H9 (cell line): ENCODE data around the gene STXBP1. TPM values are rescaled to one million over a fixed set of nuclear protein-coding genes. Genes with fewer than 3 reads are reported as not detected.

ENCODE experiments used
- DNase-seq: peaks from one replicate; pipeline ENCODE4 v3.0.0-alpha.2; 2017
- H2AFZ ChIP-seq: one replicate; pipeline ENCODE4 v1.6.1; 2013; ENCODE audit warnings: mild to moderate bottlenecking, low read length, control low read depth, moderate library complexity
- H2AK5ac ChIP-seq: 2 replicates; pipeline ENCODE4 v1.6.1; 2013; ENCODE audit warnings: low read length, control low read depth, mixed read lengths; ENCODE audit not compliant: insufficient read length
- H2BK120ac ChIP-seq: one replicate; pipeline ENCODE4 v1.6.1; 2013; ENCODE audit warnings: low read depth, mild to moderate bottlenecking, low read length, control low read depth, inconsistent platforms; ENCODE audit not compliant: poor library complexity, severe bottlenecking
- H2BK12ac ChIP-seq: 2 replicates; pipeline ENCODE4 v1.6.1; 2013; ENCODE audit warnings: low read length, control low read depth, mixed read lengths, low read depth; ENCODE audit not compliant: insufficient read length
- H2BK15ac ChIP-seq: 2 replicates; pipeline ENCODE4 v1.6.1; 2013; ENCODE audit warnings: low read depth, low read length, control low read depth
- H2BK20ac ChIP-seq: one replicate; pipeline ENCODE4 v1.6.1; 2013; ENCODE audit warnings: low read depth, mild to moderate bottlenecking, low read length, control low read depth, inconsistent platforms; ENCODE audit not compliant: poor library complexity, severe bottlenecking
- H2BK5ac ChIP-seq: 2 replicates; pipeline ENCODE4 v1.6.1; 2013; ENCODE audit warnings: low read length, control low read depth, mixed read lengths; ENCODE audit not compliant: insufficient read length
- H3K14ac ChIP-seq: 2 replicates; pipeline ENCODE4 v1.6.1; 2013; ENCODE audit warnings: low read length, control low read depth; ENCODE audit not compliant: insufficient read depth
- H3K18ac ChIP-seq: 2 replicates; pipeline ENCODE4 v1.6.1; 2013; ENCODE audit warnings: low read depth, mild to moderate bottlenecking, mixed read lengths, low read length, control low read depth; ENCODE audit not compliant: insufficient read length
- H3K23ac ChIP-seq: 2 replicates; pipeline ENCODE4 v1.6.1; 2013; ENCODE audit warnings: low read length, control low read depth, mixed read lengths, low read depth; ENCODE audit not compliant: insufficient read length
- H3K23me2 ChIP-seq: 2 replicates; pipeline ENCODE4 v1.6.1; 2013; ENCODE audit warnings: low read depth, mild to moderate bottlenecking, mixed read lengths, low read length, control low read depth; ENCODE audit not compliant: insufficient read length, poor library complexity, severe bottlenecking
- H3K27ac ChIP-seq: 2 replicates; pipeline ENCODE4 v1.5.1; 2013; ENCODE audit warnings: low read length, control low read depth, mixed read lengths, low read depth; ENCODE audit not compliant: insufficient read length
- H3K27me3 ChIP-seq: 2 replicates; pipeline ENCODE4 v1.6.1; 2013; ENCODE audit warnings: low read length, control low read depth, inconsistent platforms; ENCODE audit not compliant: insufficient read depth
- H3K4ac ChIP-seq: 2 replicates; pipeline ENCODE4 v1.6.1; 2013; ENCODE audit warnings: low read depth, mild to moderate bottlenecking, control low read depth, inconsistent platforms, low read length, moderate library complexity
- H3K4me1 ChIP-seq: 2 replicates; pipeline ENCODE4 v1.6.1; 2013; ENCODE audit warnings: low read length, control low read depth, inconsistent platforms; ENCODE audit not compliant: insufficient read depth
- H3K4me2 ChIP-seq: 2 replicates; pipeline ENCODE4 v1.6.1; 2013; ENCODE audit warnings: low read length, control low read depth, mixed read lengths; ENCODE audit not compliant: insufficient read length, insufficient read depth
- H3K56ac ChIP-seq: 2 replicates; pipeline ENCODE4 v1.6.1; 2013; ENCODE audit warnings: low read depth, mild to moderate bottlenecking, mixed read lengths, low read length, control low read depth; ENCODE audit not compliant: insufficient read length
- H3K79me1 ChIP-seq: 2 replicates; pipeline ENCODE4 v1.6.1; 2013; ENCODE audit warnings: low read depth, mild to moderate bottlenecking, moderate library complexity, low read length, control low read depth, inconsistent platforms; ENCODE audit not compliant: insufficient read depth, poor library complexity, severe bottlenecking
- H3K79me2 ChIP-seq: 2 replicates; pipeline ENCODE4 v1.6.1; 2013; ENCODE audit warnings: low read length, control low read depth, inconsistent platforms; ENCODE audit not compliant: insufficient read depth
- H3K9ac ChIP-seq: 2 replicates; pipeline ENCODE4 v1.6.1; 2013; ENCODE audit warnings: low read length, control low read depth, mixed read lengths; ENCODE audit not compliant: insufficient read length; ENCODE audit errors: extremely low read depth
- H3K9me3 ChIP-seq: one replicate; pipeline ENCODE4 v1.6.1; 2013; ENCODE audit warnings: low read depth, low read length, inconsistent platforms; ENCODE audit not compliant: control insufficient read depth
- H3T11ph ChIP-seq: one replicate; pipeline ENCODE4 v1.6.1; 2013; ENCODE audit warnings: mild to moderate bottlenecking, low read length, control low read depth, inconsistent platforms
- H4K20me1 ChIP-seq: one replicate; pipeline ENCODE4 v1.6.1; 2013; ENCODE audit not compliant: control insufficient read depth, insufficient read length, insufficient read depth
- H4K5ac ChIP-seq: 2 replicates; pipeline ENCODE4 v1.6.1; 2013; ENCODE audit warnings: low read depth, mild to moderate bottlenecking, mixed read lengths, low read length, control low read depth; ENCODE audit not compliant: insufficient read length
- H4K8ac ChIP-seq: replicated peaks from 2 replicates; pipeline ENCODE4 v1.6.1; 2013; ENCODE audit warnings: low read length, control low read depth, mixed read lengths, low read depth; ENCODE audit not compliant: insufficient read length
- H4K91ac ChIP-seq: 2 replicates; pipeline ENCODE4 v1.6.1; 2013; ENCODE audit warnings: low read depth, mild to moderate bottlenecking, moderate library complexity, mixed read lengths, low read length, control low read depth; ENCODE audit not compliant: insufficient read length
- H3K27ac Mint-ChIP-seq, 3 experiments: 2 replicates in 2 of 3; 3 replicates in 1 of 3; pipeline ENCODE4 v1.8.0; 2020 to 2021; ENCODE audit warnings: mixed read lengths in 3 of 3, mild to moderate bottlenecking in 1 of 3, moderate library complexity in 1 of 3
- H3K27me3 Mint-ChIP-seq: 2 replicates; pipeline ENCODE4 v1.8.0; 2021; ENCODE audit warnings: low read depth, mild to moderate bottlenecking, moderate library complexity, mixed read lengths
- H3K36me3 Mint-ChIP-seq, 3 experiments: 2 replicates in 2 of 3; 3 replicates in 1 of 3; pipeline ENCODE4 v1.8.0; 2020 to 2021; ENCODE audit warnings: low read depth in 3 of 3, mixed read lengths in 3 of 3; ENCODE audit not compliant: insufficient read depth in 1 of 3
- H3K4me1 Mint-ChIP-seq, 2 experiments: 2 replicates each; pipeline ENCODE4 v1.8.0; 2020; ENCODE audit warnings: mixed read lengths in 2 of 2
- H3K4me3 Mint-ChIP-seq, 2 experiments: 2 replicates in 1 of 2; 3 replicates in 1 of 2; pipeline ENCODE4 v1.8.0; 2020 to 2021; ENCODE audit warnings: mild to moderate bottlenecking in 2 of 2, mixed read lengths in 2 of 2, moderate library complexity in 1 of 2
- H3K9me3 Mint-ChIP-seq, 2 experiments: 2 replicates in 1 of 2; 3 replicates in 1 of 2; pipeline ENCODE4 v1.8.0; 2020; ENCODE audit warnings: mild to moderate bottlenecking in 2 of 2, mixed read lengths in 2 of 2, moderate library complexity in 1 of 2
- WGBS: extraction: QIAGEN DNeasy Blood & Tissue Kit; methylation state at CpG from one replicate; pipeline ENCODE4 v1.1.7; 2013; ENCODE audit warnings: missing lambda C conversion rate, low lambda C conversion rate, mixed read lengths; ENCODE audit not compliant: insufficient read length; ENCODE audit errors: extremely low coverage; 5-methylcytosine and 5-hydroxymethylcytosine counted together
- total RNA-seq: library from RNA; stranded (reverse); gene quantifications from 2 replicates; pipeline ENCODE4 v1.2.1, GENCODE V29; 2021
- TF ChIP-seq, protein P1 (sequence below): fragments of 200-600 bp; sonication (generic); conservative IDR thresholded peaks from 3 replicates; pipeline ENCODE4 v1.8.0; 2021; ENCODE audit warnings: antibody characterized with exemption, mild to moderate bottlenecking

The STXBP1 gene
- total RNA-seq, 1 experiment from 2014 or later = 22.3 TPM

DNA sequence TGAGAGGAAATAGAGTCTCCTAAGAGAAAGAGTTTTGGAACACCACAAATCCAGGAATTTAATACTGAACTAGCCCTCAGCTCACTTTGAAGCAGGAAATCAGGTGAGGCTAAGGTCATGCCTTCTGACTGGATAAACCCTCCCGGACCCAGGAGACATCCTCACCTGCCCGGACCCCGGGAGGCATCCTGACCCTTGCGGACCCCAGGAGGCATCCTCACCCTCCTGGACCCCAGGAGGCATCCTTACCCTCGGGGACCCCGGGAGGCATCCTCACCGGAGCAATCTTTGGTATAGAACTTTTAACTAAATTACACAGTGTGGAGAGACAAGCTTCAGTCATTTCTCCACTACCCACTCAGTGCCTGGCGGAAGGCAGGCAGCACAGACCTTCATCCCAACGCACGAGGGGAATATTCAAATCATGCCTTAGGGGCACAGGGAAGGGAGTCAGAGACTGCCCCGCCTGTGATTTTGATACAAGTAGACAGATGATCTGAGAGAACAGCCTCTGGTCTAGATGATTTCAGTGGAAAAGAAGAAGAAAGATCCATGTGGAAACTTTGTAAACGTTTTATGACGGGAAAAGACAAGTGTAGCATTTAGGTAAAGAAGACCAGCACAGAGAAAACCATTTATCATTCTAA is 21.3 kb downstream of the STXBP1 start:
- Histone ChIP-seq H3K27ac (no peak overlapping the region), H4K91ac (no peak overlapping the region), H3K23me2 (no peaks in the 10 kb centered on the region), H4K8ac (no peak overlapping the region), H3K14ac (no peak overlapping the region), H3T11ph (no peak overlapping the region), H4K20me1 (no peaks in the 10 kb centered on the region), H3K4me1 (peaks cover 8% of the 10 kb centered on the region; the same call in 1 of the 2 replicates), H2BK120ac (no peak overlapping the region), H3K4ac (no peak overlapping the region), H4K5ac (no peak overlapping the region), H3K4me2 (no peak overlapping the region), H3K56ac (no peak overlapping the region), H2BK15ac (no peak overlapping the region), H2AFZ (no peak overlapping the region), H3K18ac (no peak overlapping the region), H3K23ac (no peak overlapping the region), H2BK5ac (no peak overlapping the region), H3K27me3 (no peaks in the 10 kb centered on the region), H2AK5ac (no peak overlapping the region), H3K9ac (no peak overlapping the region), H3K9me3 (no peaks in the 10 kb centered on the region), H3K79me1 (no peaks in the 10 kb centered on the region), H2BK20ac (no peak overlapping the region), H3K79me2 (no peaks in the 10 kb centered on the region; the same call in 1 of the 2 replicates), H2BK12ac (no peak overlapping the region)
- no peak for DNase-seq
- WGBS = no CpG with 5 or more reads among the region's 13 CpGs
- TF ChIP-seq, protein P1, sequence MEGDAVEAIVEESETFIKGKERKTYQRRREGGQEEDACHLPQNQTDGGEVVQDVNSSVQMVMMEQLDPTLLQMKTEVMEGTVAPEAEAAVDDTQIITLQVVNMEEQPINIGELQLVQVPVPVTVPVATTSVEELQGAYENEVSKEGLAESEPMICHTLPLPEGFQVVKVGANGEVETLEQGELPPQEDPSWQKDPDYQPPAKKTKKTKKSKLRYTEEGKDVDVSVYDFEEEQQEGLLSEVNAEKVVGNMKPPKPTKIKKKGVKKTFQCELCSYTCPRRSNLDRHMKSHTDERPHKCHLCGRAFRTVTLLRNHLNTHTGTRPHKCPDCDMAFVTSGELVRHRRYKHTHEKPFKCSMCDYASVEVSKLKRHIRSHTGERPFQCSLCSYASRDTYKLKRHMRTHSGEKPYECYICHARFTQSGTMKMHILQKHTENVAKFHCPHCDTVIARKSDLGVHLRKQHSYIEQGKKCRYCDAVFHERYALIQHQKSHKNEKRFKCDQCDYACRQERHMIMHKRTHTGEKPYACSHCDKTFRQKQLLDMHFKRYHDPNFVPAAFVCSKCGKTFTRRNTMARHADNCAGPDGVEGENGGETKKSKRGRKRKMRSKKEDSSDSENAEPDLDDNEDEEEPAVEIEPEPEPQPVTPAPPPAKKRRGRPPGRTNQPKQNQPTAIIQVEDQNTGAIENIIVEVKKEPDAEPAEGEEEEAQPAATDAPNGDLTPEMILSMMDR = no peak
- Mint-ChIP-seq H3K9me3 (no peaks in the 10 kb centered on the region), H3K4me3 (no peak overlapping the region; a peak in 1 of 5 replicates), H3K27ac (peak overlapping the region in 1 of 3 experiments; percentile 3; a peak in 2 of 7 replicates), H3K27me3 (no peaks in the 10 kb centered on the region), H3K4me1 (peaks cover 26 to 36% of the 10 kb centered on the region in 2 experiments), H3K36me3 (no peaks in the 10 kb centered on the region)
